Measurements from ENCODE around the gene ROM1. TPM values are rescaled to one million over a fixed set of nuclear protein-coding genes. Genes with fewer than 3 reads are reported as not detected.

The ROM1 gene
- total RNA-seq, 1 experiment from 2014 or later: 0.94 TPM

GRCh38 chr11:62603776-62604299 is 9.2 kb upstream of the ROM1 start (continued):
- no peak for TF ChIP-seq ZNF425 (CRISPR knock-in tag; conservative IDR thresholded peaks at IDR 0.05)

GRCh38 chr11:62604460-62605120 is 8.5 kb upstream of the ROM1 start:
- peak overlapping the region; percentile 12; the same call in 1 of the 2 replicates for H3K4me3 Mint-ChIP-seq
- TF ChIP-seq JUN (CRISPR knock-in tag; IDR thresholded peaks at IDR 0.05): no peak
- H3K4me1 Mint-ChIP-seq: peaks cover 51% of the 10 kb centered on the region
- H3K9me3 Mint-ChIP-seq: no peaks in the 10 kb centered on the region
- DNase-seq (ENCODE audit: low spot score): peak; percentile 30
- H3K27ac Mint-ChIP-seq: no peak overlapping the region
- peaks cover 26% of the 10 kb centered on the region for H3K27me3 Mint-ChIP-seq (ENCODE audit: low read depth)
- no peak for ATAC-seq
- peaks cover 12% of the 10 kb centered on the region for H3K36me3 Mint-ChIP-seq
- ChIA-PET CTCF (interaction anchor here (0.8 to 8.9 kb wide), 6 partner anchors 12 to 210 kb away, joined by 3 to 74 read pairs (median 3); partner anchors contain the start of genes TMEM179B, TUT1 and UQCC3), POLR2A (interaction anchor here (1.8 to 2.2 kb wide), 2 partner anchors 13 to 17 kb away, joined by 8 to 9 read pairs; partner anchors contain the start of genes B3GAT3 and TUT1)

GRCh38 chr11:62605467-62605866 is 7.6 kb upstream of the ROM1 start:
- Mint-ChIP-seq H3K27ac (no peak overlapping the region), H3K4me1 (peaks cover 47% of the 10 kb centered on the region), H3K9me3 (no peaks in the 10 kb centered on the region), H3K36me3 (peaks cover 8% of the 10 kb centered on the region), H3K27me3 (ENCODE audit: low read depth) (peaks cover 27% of the 10 kb centered on the region), H3K4me3 (no peak overlapping the region)
- DNase-seq (ENCODE audit: low spot score): no peak
- CTCF ChIA-PET: interaction anchor here (1.4 to 8.9 kb wide), 3 partner anchors 13 to 211 kb away, joined by 3 to 74 read pairs (median 5); partner anchors contain the start of genes TMEM179B and TUT1
- no peak for ATAC-seq
- POLR2A ChIA-PET: interaction anchor here (0.7 to 2.2 kb wide), 3 partner anchors 14 to 156 kb away, joined by 3 to 9 read pairs (median 8); partner anchors contain the start of genes B3GAT3, POLR2G and TUT1
- no peak for TF ChIP-seq NR3C1 (CRISPR knock-in tag; conservative IDR thresholded peaks at IDR 0.05; ENCODE audit: low read depth)
- TF ChIP-seq E2F4 (CRISPR knock-in tag; IDR thresholded peaks at IDR 0.05; ENCODE audit: borderline replicate concordance, low read depth): no peak
- no peak for TF ChIP-seq ZNF396 (CRISPR knock-in tag; IDR thresholded peaks at IDR 0.05; ENCODE audit: borderline replicate concordance)
- no peak for TF ChIP-seq ATF2 (CRISPR knock-in tag; IDR thresholded peaks at IDR 0.05; ENCODE audit: borderline replicate concordance, low read depth)
- TF ChIP-seq AFF4 (CRISPR knock-in tag; IDR thresholded peaks at IDR 0.05; ENCODE audit: borderline replicate concordance): no peak
- TF ChIP-seq ZNF219 (CRISPR knock-in tag; IDR thresholded peaks at IDR 0.05; ENCODE audit: borderline replicate concordance): no peak
- TF ChIP-seq USF2 (CRISPR knock-in tag; IDR thresholded peaks at IDR 0.05): no peak
- TF ChIP-seq ELF4 (CRISPR knock-in tag; IDR thresholded peaks at IDR 0.05; ENCODE audit: low read depth): no peak
- TF ChIP-seq FOXP1 (CRISPR knock-in tag; IDR thresholded peaks at IDR 0.05; ENCODE audit: borderline replicate concordance): no peak
- TF ChIP-seq MXD4 (CRISPR knock-in tag; IDR thresholded peaks at IDR 0.05; ENCODE audit: borderline replicate concordance): no peak
- TF ChIP-seq CREB1 (CRISPR knock-in tag; IDR thresholded peaks at IDR 0.05): no peak
- no peak for TF ChIP-seq ZNF425 (CRISPR knock-in tag; conservative IDR thresholded peaks at IDR 0.05)
- no peak for TF ChIP-seq ZNF671 (CRISPR knock-in tag; IDR thresholded peaks at IDR 0.05)
- TF ChIP-seq ZNF512 (CRISPR knock-in tag; IDR thresholded peaks at IDR 0.05; ENCODE audit: borderline replicate concordance): no peak

All from WTC11 (cell line).